SH-SY5Y (cell line): Measurements from ENCODE around the gene RANBP17.

Experiments used
- GATA2 ChIP-seq: IDR thresholded peaks from 2 replicates; pipeline ENCODE4 v1.6.1; 2011; ENCODE audit warnings: mild to moderate bottlenecking, low read depth, low read length
- GATA3 ChIP-seq: IDR thresholded peaks from 2 replicates; pipeline ENCODE4 v1.6.1; 2011; ENCODE audit warnings: low read depth, mild to moderate bottlenecking, low read length, moderate library complexity

DNA sequence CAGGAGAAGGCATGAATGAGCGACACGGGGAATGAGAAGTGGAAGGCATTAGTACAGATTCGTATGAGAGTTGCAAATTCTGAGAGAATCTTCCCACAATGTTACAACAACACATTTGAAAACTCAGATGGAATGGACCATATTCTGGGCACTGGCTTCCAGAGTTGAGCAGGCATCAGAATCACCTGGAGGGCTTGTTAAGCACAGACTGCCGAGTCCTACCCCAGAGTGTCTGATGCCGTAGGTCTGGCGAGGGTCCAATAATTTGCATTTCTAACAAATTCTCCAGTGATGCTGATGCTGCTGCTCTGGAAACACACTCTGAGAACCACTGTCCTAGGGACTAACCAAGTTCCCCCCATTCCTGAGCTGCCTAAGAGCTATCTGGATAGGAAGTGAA, 444.3 kb downstream of the RANBP17 start:
- no peak for TF ChIP-seq GATA3
- TF ChIP-seq GATA2, result no peak
